Eye (tissue), 1 donor: ENCODE measurements around the gene SSX2IP.

Experiments used
- DNase-seq: peaks from one replicate; pipeline ENCODE4 v3.0.0-alpha.2; 2015

SSX2IP gene

GRCh38 chr1:84708031-84708430 lies 17.8 kb upstream of the SSX2IP start:
- DNase-seq = no peak

- no peak for DNase-seq
These were observed 15.3 kb upstream of the SSX2IP start for GRCh38 chr1:84705513-84705912.

- no peak for DNase-seq
These were observed 14.7 kb upstream of the SSX2IP start for GRCh38 chr1:84704872-84705417.

GRCh38 chr1:84703431-84703830 lies 13.2 kb upstream of the SSX2IP start:
- no peak for DNase-seq

GRCh38 chr1:84702143-84702542 lies 11.9 kb upstream of the SSX2IP start:
- DNase-seq = no peak

GRCh38 chr1:84701376-84701775 lies 11.1 kb upstream of the SSX2IP start:
- DNase-seq = peak; percentile 36

- DNase-seq = no peak
These were observed 9.8 kb upstream of the SSX2IP start for GRCh38 chr1:84700070-84700469.

- DNase-seq = peak; percentile 41
These were observed 8.2 kb upstream of the SSX2IP start for GRCh38 chr1:84698151-84699110.

- DNase-seq = no peak
These were observed 3.5 kb upstream of the SSX2IP start for GRCh38 chr1:84693785-84694184.

GRCh38 chr1:84693005-84693404 lies 2.7 kb upstream of the SSX2IP start:
- DNase-seq = no peak

- DNase-seq = no peak
These were observed 2.1 kb upstream of the SSX2IP start for GRCh38 chr1:84692391-84692790.

- DNase-seq = peak; percentile 74
These were observed 992 bp upstream of the SSX2IP start for GRCh38 chr1:84691122-84691783.

- DNase-seq = peak; percentile 87
These were observed 506 bp downstream of the SSX2IP start for GRCh38 chr1:84689514-84690396.

- no peak for DNase-seq
These were observed 1.7 kb downstream of the SSX2IP start for GRCh38 chr1:84688463-84689061.

GRCh38 chr1:84687714-84688462 lies 2.4 kb downstream of the SSX2IP start:
- no peak for DNase-seq

GRCh38 chr1:84686223-84686622 lies 4.0 kb downstream of the SSX2IP start:
- no peak for DNase-seq

GRCh38 chr1:84683508-84683907 lies 6.8 kb downstream of the SSX2IP start:
- DNase-seq = no peak

- no peak for DNase-seq
These were observed 8.2 kb downstream of the SSX2IP start for GRCh38 chr1:84682047-84682446.

- no peak for DNase-seq
These were observed 12.7 kb downstream of the SSX2IP start for GRCh38 chr1:84677415-84678099.

GRCh38 chr1:84675631-84676030 lies 14.6 kb downstream of the SSX2IP start:
- DNase-seq = no peak

- no peak for DNase-seq
These were observed 15.2 kb downstream of the SSX2IP start for GRCh38 chr1:84675106-84675505.
